ENCODE data around the gene PLCXD1.
"Not testable (repeated sequence)": the region's sequence is repeated elsewhere in the genome, so short reads cannot be mapped to it uniquely, and the experiment has no call there.

The PLCXD1 gene, protein sequence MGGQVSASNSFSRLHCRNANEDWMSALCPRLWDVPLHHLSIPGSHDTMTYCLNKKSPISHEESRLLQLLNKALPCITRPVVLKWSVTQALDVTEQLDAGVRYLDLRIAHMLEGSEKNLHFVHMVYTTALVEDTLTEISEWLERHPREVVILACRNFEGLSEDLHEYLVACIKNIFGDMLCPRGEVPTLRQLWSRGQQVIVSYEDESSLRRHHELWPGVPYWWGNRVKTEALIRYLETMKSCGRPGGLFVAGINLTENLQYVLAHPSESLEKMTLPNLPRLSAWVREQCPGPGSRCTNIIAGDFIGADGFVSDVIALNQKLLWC

GRCh38 chrX:281166-281999 lies at the start of gene PLCXD1:
Gene PLCXD1, plus strand, starts transcription at chrX:281381. Its CDS starts 2,807 bp downstream, at chrX:284188.
- DNase-seq = no peak

GRCh38 chrX:231637-232277 lies 49.4 kb upstream of the PLCXD1 start:
- not testable (repeated sequence) for DNase-seq

GRCh38 chrX:232278-232655 lies 48.9 kb upstream of the PLCXD1 start:
- DNase-seq = not testable (repeated sequence)

DNA sequence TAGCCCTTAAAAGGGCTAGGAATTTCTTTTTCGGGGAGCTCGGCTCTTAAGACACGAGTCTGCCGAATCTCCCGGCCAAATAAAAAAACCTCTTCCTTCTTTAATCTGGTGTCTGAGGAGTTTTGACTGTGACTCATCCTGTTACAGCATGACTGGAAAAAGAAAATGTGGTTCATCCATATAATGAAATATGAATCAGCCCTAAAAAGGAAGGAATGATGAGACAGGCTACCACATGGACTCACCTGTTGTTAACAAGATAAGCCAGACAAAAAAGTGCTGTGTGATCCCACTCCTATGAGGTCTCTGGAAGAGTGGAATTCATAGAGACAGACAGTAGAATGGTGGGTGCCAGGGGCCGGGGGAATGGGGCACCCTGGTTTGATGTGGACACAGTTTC lies 45.0 kb upstream of the PLCXD1 start:
- not testable (repeated sequence) for DNase-seq

- no peak for DNase-seq
These were observed 30.2 kb upstream of the PLCXD1 start for GRCh38 chrX:250965-251364.

DNA sequence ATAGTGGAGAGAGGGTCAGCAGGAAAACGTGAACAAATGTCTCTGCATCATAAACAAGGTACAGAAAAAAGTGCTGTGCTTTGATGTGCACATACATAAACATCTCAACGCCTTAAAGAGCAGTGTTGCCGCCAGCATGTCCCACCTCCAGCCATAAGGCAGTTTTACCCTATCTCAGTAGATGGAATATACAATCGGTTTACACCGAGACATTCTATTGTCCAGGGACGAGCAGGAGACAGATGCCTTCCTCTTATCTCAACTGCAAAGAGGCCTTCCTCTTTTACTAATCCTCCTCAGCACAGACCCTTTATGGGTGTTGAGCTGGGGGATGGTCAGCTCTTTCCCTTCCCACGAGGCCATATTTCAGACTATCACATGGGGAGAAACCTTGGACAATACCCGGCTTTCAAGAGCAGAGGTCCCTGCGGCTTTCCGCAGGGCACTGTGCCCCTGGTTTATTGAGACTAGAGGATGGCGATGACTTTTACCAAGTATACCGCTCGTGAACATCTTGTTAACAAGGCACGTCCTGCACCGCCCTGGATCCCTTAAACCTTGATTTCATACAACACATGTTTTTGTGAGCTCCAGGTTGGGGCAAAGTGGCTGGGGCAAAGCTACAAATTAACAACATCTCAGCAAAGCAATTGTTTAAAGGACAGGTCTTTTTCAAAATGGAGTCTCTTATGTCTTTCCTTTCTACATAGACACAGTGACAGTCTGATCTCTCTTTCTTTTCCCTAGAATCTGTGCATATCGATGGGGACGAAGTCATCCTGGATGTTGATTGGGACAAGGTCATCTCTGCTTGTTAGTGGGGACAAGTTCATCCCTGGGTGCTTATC lies 29.6 kb upstream of the PLCXD1 start:
- not testable (repeated sequence) for DNase-seq

DNA sequence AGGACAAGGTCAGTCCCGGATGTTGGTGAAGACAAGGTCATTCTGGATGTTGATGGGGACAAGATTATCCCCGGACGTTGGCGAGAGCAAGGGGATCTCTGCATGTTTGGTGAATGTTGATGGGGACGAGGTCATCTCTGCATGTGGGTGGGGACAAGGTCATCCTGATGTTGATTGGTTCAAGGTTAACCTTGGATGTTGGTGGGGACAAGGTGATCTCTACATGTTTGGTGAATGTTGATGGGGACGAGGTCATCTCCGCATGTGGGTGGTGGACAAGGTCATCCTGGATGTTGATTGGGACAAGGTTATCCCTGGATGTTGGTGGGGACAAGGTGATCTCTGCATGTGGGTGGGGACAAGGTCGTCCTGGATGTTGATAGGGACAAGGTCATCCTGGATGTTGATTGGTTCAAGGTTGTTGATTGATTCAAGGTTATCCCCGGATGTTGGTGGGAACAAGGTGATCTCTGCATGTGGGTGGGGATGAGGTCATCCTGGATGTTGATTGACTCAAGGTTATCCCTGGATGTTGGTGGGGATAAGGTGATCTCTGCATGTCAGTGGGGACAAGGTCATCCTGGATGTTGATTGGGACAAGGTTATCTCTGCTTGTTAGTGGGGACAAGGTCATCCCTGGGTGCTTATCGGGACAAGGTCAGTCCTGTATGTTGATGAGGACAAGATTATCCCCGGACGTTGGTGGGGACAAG lies 28.8 kb upstream of the PLCXD1 start:
- no peak for DNase-seq

DNA sequence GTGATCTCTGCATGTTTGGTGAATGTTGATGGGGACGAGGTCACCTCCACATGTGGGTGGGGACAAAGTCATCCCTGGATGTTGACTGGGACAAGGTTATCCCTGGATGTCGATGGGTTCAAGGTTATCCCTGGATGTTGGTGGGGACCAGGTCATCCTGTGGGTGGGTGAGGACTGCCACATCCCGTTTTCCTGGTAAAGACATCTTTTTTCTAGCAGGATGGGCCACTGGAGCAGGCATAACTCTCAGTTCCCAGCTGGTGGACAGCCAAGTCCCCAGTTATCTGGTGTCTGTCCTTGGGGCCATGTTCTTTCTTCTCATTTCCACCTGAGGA lies 28.3 kb upstream of the PLCXD1 start:
- DNase-seq = no peak

DNA sequence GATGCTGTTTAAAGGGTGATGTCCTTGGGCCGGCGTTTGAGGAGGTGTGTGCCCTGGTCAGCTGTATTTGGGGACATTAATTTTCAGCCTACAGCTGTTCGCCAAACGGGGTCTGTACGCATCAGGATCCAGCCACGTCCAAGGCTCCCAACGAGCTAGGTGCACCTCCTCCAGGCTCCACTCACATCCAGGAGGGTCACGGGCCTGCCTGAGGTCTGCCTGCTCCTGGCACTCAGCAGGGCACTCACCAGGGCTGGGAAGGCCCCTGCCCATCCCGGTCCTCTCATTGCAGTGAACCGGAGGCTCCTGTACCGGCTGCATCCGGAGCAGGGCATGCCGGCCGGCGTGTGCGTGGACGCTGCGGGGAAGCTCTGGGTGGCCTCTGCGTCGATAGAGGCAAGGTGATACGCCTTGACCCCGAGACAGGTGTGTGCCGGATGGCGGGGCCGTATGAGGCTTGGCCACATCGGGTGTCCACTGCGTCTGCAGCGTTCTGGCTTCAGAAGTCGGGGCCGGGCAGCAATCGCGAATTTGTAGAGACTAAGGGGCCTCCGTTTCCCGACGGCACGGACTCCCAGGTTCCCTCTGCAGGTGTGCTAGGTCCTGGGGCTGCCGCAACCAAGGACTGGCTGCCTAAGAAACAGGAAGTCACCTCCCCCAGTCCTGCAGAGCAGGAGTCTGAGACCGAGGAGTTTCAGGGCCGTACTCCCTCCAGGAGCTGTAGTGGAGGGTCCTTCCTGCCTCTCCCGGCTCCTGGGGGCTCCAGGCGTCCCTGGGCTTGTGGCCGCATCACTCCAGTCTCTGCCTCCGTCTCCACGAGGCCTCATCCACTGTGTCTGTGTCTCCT lies 27.5 kb upstream of the PLCXD1 start:
- DNase-seq = no peak

DNA sequence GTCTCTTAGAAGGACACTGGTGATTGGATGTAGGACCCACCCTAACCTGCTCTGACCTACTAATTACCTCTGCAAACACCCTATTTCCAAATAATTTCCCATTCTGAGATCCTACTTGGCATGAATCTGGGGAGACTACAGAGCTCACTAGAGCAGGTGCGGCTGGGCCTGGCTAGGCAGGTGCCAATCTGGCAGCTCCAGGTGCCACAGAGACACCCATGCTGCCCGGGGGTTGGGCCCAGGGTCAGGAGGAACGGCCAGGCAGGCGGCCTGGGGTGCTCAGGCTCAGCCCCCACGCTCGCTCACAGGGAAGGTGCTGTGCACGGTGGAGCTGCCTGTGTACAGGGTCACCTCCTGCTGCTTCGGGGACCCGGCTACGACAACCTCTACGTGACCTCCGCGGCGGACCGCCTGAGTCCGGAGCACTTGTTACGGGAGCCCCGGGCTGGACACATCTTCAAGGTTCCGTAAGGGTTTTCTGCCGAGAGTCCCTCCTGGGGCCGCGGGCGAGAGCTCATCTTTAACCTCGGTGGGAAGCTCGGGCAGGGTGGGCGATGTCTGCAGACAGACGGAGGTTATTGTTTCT lies 26.5 kb upstream of the PLCXD1 start:
- no peak for DNase-seq

- DNase-seq = no peak
These were observed 25.3 kb upstream of the PLCXD1 start for GRCh38 chrX:255923-256331.

- not testable (repeated sequence) for DNase-seq
These were observed 24.1 kb upstream of the PLCXD1 start for GRCh38 chrX:257054-257453.

GRCh38 chrX:257681-258289 lies 23.4 kb upstream of the PLCXD1 start:
- no peak for DNase-seq

GRCh38 chrX:258291-259040 lies 22.7 kb upstream of the PLCXD1 start:
- DNase-seq = no peak

DNA sequence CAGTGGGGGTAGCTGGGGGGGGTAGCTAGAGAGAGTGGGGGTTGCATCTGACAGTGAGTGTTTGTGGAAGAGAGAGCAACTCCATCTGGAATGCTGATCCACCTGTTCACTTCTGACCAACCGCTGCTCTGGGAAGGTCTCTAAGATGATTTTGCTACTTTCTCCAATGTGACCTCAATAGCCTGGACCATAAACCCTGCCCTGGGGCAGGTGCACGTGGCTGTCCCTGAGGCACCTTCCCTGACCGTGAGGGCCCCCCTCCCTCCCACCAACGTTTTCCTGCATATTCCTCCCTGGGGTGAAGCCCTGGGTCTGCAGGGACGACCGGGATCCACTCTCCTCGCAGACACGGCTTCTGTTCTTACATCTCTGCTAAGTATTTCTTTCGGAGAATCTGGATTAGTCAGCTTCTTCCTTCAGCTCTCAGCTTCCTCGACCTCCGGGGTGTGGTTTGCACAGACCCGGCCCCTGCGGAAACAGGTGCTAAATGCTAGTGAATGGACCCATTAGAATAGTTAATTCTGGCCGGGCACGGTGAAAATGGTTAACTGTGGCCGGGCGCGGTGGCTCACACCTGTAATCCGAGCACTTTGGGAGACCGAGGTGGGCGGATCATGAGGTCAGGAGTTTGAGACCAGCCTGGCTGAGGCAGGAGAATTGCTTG lies 21.4 kb upstream of the PLCXD1 start:
- DNase-seq = no peak

DNA sequence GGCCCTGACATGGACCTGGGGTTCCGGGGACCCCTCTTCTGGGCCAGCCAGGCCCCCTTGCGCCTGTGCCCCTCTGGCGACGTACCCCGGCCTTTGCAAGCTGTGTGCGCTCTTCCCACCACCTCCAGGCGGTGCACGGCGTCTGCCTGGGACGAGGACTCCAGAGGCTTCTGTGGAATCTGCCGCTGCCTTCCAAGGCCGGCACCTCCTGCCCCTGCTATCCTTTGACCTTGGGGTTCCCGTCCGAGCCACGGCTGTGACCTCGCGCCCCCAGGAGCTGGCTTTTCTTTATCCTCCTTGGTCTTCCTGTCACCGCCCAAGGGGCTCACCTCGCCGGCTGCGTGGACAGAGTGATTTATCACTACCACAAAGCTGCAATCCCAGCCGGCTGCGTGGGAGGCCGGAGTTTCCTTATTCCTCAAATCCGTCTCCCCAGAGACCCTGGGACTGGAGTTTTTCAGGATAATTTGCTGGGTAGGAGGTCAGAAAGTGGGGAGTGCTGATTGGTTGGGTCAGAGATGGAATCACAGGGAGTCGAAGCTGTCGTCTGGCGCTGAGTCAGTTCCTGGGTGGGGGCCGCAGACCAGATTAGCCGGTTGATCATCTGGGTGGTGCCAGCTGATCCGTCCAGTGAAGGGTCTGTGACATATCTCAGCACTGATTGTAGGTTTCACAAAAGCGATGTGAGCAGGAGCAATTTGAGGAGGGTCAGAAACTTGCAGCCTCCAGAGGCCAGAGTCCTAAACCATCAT lies 19.8 kb upstream of the PLCXD1 start:
- DNase-seq = no peak

DNA sequence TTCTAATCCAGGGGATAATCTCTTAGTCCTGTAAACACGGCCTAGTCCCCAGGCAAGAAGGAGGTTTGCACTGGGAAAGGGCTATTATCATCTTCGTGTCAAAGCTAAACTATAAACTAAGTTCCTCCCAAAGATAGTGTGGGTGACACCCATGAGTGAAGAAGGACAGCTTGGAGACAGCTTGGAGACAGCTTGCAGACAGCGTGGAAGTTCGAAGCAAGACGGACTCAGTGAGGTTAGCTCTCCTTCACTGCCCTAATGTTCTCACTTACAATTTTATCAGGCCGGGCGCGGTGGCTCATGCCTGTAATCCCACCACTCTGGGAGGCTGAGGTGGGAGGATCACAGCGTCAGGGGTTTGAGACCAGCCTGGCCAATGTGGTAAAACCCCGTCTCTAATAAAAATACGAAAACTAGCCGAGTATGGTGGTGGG lies 19.2 kb upstream of the PLCXD1 start:
- no peak for DNase-seq

GRCh38 chrX:262381-262909 lies 18.7 kb upstream of the PLCXD1 start:
- no peak for DNase-seq

All from DMS79 (cell line).